Osteoblast (primary cell): ENCODE measurements around the gene GALNT9. TPM values are rescaled to one million over a fixed set of nuclear protein-coding genes. Genes with fewer than 3 reads are reported as not detected.

Experiments used
- DNase-seq: peaks from one replicate; pipeline ENCODE4 v3.0.0; 2011; ENCODE audit warnings: low spot score, mixed read lengths; ENCODE audit not compliant: insufficient read length; ENCODE audit errors: missing footprints
- H2AFZ ChIP-seq: 2 replicates; pipeline ENCODE4 v1.6.0; 2011; ENCODE audit warnings: mild to moderate bottlenecking, low read length
- H3K27ac ChIP-seq: 2 replicates; pipeline ENCODE4 v1.5.1; 2011; ENCODE audit warnings: mild to moderate bottlenecking, low read depth, low read length, moderate library complexity
- H3K27me3 ChIP-seq: 2 replicates; pipeline ENCODE4 v1.6.0; 2012; ENCODE audit warnings: mild to moderate bottlenecking, control low read depth, inconsistent platforms, low read length, moderate library complexity; ENCODE audit not compliant: insufficient read depth
- H3K36me3 ChIP-seq: 2 replicates; pipeline ENCODE4 v1.5.1; 2011; ENCODE audit warnings: mild to moderate bottlenecking, low read length, control low read depth, moderate library complexity; ENCODE audit not compliant: insufficient read depth
- H3K4me1 ChIP-seq: 2 replicates; pipeline ENCODE4 v1.5.1; 2011; ENCODE audit warnings: mild to moderate bottlenecking, low read length, control low read depth, moderate library complexity; ENCODE audit not compliant: insufficient read depth
- H3K4me2 ChIP-seq: 2 replicates; pipeline ENCODE4 v1.6.0; 2011; ENCODE audit warnings: mild to moderate bottlenecking, low read length; ENCODE audit not compliant: insufficient read depth
- H3K4me3 ChIP-seq: fragments of 200-600 bp; sonication (generic); 3 replicates; pipeline ENCODE4 v1.5.1; 2012; ENCODE audit warnings: mild to moderate bottlenecking, low read length, inconsistent platforms; ENCODE audit not compliant: insufficient read depth
- H3K79me2 ChIP-seq: 2 replicates; pipeline ENCODE4 v1.6.0; 2012; ENCODE audit warnings: mild to moderate bottlenecking, low read length, control low read depth, inconsistent platforms; ENCODE audit not compliant: insufficient read depth
- H3K9me3 ChIP-seq: 2 replicates; pipeline ENCODE4 v1.5.1; 2011; ENCODE audit warnings: low read depth, low read length, control low read depth
- H4K20me1 ChIP-seq: 2 replicates; pipeline ENCODE4 v1.6.0; 2012; ENCODE audit warnings: mild to moderate bottlenecking, low read length, control low read depth; ENCODE audit not compliant: insufficient read depth
- total RNA-seq: library from RNA; depleted of rRNA; stranded (reverse); fragments of >200 nt; gene quantifications from 2 replicates; pipeline ENCODE4 v1.2.3, GENCODE V29; 2012
- TF ChIP-seq, protein P1 (sequence below): IDR thresholded peaks from 2 replicates; pipeline ENCODE4 v1.5.1; 2011; ENCODE audit warnings: mild to moderate bottlenecking, low read depth, low read length, moderate library complexity; ENCODE audit errors: extremely low read depth

GALNT9 gene
- total RNA-seq, 1 donor, result 0.36 TPM

DNA sequence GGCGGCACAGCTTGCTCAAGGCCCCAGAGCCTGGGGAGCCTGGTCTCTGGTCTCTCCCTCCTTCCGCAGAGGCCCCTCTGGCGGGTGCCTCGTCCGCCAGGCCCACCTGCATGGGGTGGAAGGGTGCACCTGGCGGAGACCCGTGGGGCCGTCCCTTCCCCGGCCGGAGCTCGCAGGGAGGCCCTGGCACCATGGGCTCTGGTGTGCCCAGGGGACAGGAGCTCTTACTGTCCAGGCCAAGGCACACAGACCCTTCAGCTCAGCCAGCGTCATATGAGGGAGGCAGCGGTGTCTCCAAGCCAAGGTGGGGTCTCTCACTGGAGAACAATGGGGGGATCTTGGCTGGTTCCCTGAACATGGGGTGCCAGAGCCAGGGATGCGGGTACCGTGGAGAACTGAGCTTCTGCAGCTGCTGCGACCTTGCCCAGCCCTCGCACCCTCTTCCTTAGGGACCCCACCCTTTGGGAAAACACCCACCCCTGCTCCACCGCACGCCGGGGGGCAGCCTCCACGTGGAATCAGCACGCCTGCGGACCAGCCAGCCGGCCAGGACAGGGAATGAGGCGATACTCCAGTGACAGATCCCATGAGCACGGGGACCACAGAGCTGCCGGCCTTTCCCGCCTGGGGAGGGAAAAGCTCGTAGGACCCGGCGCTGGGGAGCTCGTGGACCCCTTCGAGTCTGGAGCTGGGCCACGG is 25.7 kb upstream of the GALNT9 start:
- H4K20me1 ChIP-seq, result no peaks in the 10 kb centered on the region
- H3K9me3 ChIP-seq, result no peaks in the 10 kb centered on the region
- H3K79me2 ChIP-seq, result no peaks in the 10 kb centered on the region
- TF ChIP-seq, protein P1, sequence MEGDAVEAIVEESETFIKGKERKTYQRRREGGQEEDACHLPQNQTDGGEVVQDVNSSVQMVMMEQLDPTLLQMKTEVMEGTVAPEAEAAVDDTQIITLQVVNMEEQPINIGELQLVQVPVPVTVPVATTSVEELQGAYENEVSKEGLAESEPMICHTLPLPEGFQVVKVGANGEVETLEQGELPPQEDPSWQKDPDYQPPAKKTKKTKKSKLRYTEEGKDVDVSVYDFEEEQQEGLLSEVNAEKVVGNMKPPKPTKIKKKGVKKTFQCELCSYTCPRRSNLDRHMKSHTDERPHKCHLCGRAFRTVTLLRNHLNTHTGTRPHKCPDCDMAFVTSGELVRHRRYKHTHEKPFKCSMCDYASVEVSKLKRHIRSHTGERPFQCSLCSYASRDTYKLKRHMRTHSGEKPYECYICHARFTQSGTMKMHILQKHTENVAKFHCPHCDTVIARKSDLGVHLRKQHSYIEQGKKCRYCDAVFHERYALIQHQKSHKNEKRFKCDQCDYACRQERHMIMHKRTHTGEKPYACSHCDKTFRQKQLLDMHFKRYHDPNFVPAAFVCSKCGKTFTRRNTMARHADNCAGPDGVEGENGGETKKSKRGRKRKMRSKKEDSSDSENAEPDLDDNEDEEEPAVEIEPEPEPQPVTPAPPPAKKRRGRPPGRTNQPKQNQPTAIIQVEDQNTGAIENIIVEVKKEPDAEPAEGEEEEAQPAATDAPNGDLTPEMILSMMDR, result no peak
- H2AFZ ChIP-seq, result no peak overlapping the region
- no peak overlapping the region for H3K4me2 ChIP-seq
- no peak overlapping the region for H3K27ac ChIP-seq
- H3K4me3 ChIP-seq, result no peak overlapping the region
- H3K27me3 ChIP-seq, result peaks cover 6% of the 10 kb centered on the region
- DNase-seq, result no peak
- no peaks in the 10 kb centered on the region for H3K36me3 ChIP-seq
- peaks cover 3% of the 10 kb centered on the region for H3K4me1 ChIP-seq

DNA sequence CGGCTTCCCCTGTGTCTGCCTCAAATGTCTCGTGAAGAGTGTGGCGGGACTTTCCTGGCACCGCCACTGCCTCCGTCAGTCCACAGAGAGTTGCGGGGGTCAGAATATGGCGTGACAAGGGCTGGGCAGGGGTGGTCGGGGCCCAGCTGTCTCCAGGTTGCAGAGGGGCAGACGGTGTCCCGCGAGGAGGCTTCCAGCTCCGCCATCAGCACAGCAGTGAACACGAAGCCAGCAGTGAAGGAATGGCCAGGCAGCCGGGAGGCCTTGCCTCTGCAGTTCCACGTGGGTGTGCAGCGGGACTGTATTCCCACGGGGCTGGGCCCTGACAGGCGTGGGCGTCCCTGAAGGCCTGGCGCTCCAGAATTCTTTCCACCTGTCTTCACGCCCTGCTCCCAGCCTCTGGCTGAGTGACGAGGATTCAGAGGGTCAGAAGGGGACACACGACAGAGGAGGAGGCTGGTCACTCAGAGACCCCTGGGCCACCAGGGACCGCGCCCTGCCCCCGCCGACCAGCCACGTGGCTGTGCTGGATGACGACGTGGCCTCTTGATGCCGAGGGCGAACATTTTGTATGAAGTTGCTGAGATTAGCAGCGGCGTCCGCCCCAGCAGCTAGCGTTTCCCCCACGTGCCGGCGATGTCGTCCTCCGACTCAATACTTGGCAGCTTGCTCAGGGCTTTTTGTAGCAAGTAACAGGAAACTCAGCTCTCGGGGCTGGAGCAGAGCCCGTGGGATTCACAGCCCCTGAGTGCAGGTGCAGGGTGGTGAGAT is 25.0 kb upstream of the GALNT9 start:
- Histone ChIP-seq H3K36me3 (no peaks in the 10 kb centered on the region), H2AFZ (no peak overlapping the region), H3K27ac (no peak overlapping the region), H3K27me3 (peaks cover 6% of the 10 kb centered on the region), H4K20me1 (no peaks in the 10 kb centered on the region), H3K4me1 (peaks cover 3% of the 10 kb centered on the region), H3K9me3 (no peaks in the 10 kb centered on the region), H3K4me3 (no peak overlapping the region), H3K79me2 (no peaks in the 10 kb centered on the region), H3K4me2 (no peak overlapping the region)
- TF ChIP-seq, protein P1, result no peak
- DNase-seq, result peak; percentile 72

DNA sequence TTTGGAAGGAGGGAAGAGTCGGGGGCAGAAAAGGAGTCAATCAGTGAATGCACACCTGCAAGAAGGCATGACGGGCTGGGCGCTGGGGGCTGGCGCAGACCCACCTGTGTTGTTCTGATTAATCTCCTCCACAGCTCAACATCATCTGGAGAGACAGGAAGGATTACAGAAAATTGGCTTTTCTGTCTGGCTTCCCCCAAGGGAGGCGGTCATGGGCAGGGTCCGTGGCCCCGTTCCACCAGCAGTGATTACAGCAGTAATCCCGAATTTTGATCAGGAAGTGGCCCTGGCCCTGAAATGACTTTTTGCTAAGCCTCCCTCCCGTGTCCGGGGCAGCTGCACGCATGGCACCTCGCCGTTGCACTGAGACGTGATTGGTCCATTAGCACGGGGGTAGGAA is 24.4 kb upstream of the GALNT9 start:
- TF ChIP-seq, protein P1, result no peak
- Histone ChIP-seq H2AFZ (no peak overlapping the region), H3K4me2 (no peak overlapping the region), H3K27me3 (peaks cover 6% of the 10 kb centered on the region), H3K79me2 (no peaks in the 10 kb centered on the region), H3K27ac (no peak overlapping the region), H3K4me1 (peaks cover 3% of the 10 kb centered on the region), H4K20me1 (no peaks in the 10 kb centered on the region), H3K36me3 (no peaks in the 10 kb centered on the region), H3K4me3 (no peak overlapping the region), H3K9me3 (no peaks in the 10 kb centered on the region)
- peak; percentile 81 for DNase-seq
